A172 (cell line): ENCODE data around the gene SERPINB11. TPM values are rescaled to one million over a fixed set of nuclear protein-coding genes. Genes with fewer than 3 reads are reported as not detected.
A peak's percentile ranks its signal among the peaks of the same experiment; 100 is the strongest.
"Not testable (repeated sequence)": the region's sequence is repeated elsewhere in the genome, so short reads cannot be mapped to it uniquely, and the experiment has no call there.

Source experiments
- DNase-seq: peaks from one replicate; pipeline ENCODE4 v3.0.0-alpha.2; 2015; ENCODE audit warnings: low spot score
- total RNA-seq: library from RNA; depleted of rRNA; stranded (reverse); fragments of >200 nt; shearing (Covaris generic); gene quantifications from 2 replicates; pipeline ENCODE4 v1.2.3, GENCODE V29; 2014; rRNA removed

SERPINB11 gene
- total RNA-seq, 1 experiment from 2014 or later: not detected

DNA sequence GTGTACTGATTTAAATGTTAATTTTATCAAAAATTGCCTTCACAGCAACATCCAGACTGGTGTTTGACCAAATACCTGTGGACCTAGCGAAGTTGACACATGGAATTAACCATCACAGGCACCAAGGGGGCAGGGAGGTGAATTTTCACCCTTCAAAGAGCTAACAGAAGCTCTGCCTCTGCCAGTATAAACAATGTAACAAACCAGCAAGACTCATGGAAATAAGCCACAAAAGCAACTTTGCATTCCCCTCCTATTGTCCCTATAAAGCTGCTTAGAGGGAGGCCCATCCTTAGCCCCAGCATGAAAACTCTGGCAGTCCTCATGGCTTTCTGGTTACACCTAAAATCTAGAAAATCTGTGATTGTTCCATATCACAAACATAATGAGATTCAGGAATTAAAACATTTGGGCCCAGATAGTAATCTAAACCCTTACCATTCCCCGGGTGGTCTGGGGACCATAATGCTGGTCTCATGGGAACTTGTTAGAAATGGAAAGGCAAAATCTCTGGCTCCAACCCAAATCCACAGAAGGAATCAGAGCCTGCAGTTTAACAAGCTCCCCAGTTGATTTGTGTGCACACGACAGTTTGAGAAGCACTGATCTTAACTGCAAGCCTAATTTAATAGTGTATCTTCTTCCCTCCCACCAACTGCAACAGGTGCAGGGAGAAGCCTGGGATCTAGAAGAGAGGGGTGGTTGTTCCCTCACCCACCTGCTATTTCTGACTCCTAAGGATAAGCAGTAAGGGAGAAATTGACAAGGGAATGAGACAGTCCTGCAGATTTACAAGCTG, 23.1 kb downstream of the SERPINB11 start:
- no peak for DNase-seq

- peak; percentile 17 for DNase-seq
These were observed 28.0 kb downstream of the SERPINB11 start for GRCh38 chr18:63730773-63731172.

- DNase-seq: no peak
These were observed 28.5 kb downstream of the SERPINB11 start for GRCh38 chr18:63731215-63731614.

DNA sequence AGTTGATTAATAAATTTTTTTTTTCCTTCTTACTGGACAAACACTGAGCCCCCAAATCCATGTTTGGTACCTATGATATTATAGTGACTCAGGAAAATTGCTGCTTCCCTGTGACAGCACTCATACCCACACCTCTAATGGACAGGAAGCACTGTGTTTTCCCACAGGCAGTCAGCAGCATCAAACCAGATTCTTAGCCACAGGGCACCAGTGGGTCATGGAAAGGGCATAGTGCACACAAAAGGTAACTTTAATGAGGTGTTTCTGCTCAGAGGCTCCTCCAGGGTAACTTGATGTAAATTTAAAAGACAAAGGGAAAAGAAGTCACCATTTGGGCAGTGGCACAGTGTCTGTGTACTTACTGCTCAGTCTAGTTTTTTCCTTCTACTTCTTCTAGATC, 34.1 kb downstream of the SERPINB11 start:
- DNase-seq: peak; percentile 32

DNA sequence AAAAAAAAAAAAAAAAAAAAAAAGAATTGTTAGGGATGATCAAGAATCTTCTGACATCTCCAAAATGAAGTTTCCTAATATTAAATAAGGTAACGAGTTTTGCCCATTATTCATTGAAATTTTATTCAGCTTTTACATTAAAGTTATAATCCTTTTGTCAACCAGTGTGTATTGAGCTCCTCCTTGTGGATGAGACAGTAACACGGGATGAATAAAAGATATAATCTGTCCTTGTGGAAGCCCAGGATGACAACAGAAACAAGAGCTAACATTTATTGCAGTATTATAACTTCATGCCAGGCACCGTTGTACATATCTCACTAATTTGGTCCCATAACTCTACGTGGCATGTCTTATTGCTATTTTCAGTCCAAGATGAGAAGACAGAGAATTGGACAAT, 39.0 kb downstream of the SERPINB11 start:
- peak; percentile 4 for DNase-seq

DNA sequence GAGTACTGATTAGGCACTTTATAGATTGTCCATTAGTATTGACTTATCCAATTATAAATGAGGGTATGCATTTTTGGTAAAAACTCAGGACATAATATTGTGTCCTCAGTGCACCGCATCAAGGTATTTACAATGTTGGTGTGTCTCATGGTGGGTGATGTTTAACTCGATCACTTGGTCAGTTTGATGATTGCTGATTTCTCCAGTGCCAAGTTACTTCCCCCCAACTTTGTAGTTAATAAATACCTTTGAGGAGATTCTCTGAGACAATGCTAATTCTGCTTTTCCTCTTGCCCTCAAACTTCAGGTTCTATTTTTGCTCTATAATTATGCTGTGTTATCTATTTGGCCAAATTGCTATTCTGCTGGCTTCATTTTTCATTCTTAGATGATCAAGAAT, 44.2 kb downstream of the SERPINB11 start:
- no peak for DNase-seq

- no peak for DNase-seq
These were observed 46.7 kb downstream of the SERPINB11 start for GRCh38 chr18:63749489-63749888.

GRCh38 chr18:63752636-63753035, 49.9 kb downstream of the SERPINB11 start:
- no peak for DNase-seq

DNA sequence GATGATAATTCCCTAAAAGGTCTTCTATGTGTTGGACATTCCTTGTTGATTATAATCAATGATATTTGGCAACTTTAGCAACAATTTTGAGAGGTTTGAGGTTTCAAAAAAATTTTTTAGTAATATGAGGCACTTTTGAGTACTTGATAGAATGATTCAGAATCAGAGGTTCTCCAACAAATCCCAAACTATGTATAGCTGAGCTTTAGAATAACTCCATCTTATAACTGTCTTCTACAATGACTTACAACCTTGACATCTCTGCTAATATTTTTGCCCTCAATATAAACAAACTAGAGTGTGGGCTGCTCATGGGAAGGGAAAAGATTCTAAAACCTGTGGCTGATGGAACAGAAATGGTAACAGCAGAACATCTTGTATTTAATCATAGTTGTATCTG, 50.9 kb downstream of the SERPINB11 start:
- no peak for DNase-seq

DNA sequence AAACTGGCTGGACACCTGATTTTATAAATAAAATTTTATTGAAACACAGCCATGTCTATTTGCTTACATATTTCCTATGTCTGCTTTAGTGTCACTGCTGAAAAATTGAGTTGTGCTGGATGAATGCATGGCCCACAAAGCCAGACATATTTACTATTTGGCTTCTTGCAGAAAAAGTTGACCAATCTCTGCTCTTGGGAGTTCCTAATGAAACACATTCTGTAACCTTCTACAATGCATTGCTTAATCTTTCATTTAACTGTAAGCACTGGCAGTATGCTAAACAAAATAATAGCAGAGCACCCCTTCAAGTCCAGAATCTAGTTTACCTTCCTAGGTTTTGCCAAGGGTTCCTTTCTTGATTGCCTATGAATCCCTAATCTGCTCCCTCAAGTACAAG, 54.8 kb downstream of the SERPINB11 start:
- DNase-seq: no peak

GRCh38 chr18:63758615-63759240, 56.0 kb downstream of the SERPINB11 start:
- no peak for DNase-seq

DNA sequence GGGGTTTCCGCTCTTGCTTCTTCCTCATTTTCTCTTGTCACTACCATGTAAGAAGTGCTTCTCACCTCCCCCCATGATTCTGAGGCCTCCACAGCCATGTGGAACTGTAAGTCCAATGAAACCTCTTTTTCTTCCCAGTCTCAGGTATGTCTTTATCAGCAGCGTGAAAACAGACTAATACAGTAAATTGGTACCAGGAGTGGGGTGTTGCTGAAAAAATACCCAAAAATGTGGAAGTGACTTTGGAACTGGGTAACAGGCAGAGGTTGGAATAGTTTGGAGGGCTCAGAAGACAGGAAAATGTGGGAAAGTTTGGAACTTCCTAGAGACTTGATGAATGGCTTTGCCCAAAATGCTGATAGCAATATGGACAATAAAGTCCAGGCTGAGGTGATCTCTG, 57.0 kb downstream of the SERPINB11 start:
- not testable (repeated sequence) for DNase-seq

DNA sequence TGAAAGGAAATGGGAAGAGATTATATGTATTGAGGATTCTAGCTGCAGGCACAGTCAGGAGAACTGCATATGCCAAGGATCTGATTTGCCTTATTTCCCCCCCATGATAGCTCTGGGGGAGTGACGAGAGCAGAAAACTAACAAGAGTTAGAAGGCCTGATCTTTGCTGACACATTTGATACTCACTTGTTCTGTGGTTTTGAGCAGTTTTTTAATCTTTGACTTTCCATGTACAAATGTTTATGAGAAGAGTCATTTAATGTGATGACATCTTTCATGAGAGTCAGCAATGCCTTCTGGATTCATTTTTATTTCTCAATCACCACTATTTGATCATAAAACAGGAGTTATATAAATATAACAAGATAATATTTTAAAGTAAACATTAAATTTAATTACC, 59.8 kb downstream of the SERPINB11 start:
- no peak for DNase-seq

- no peak for DNase-seq
These were observed 61.3 kb downstream of the SERPINB11 start for GRCh38 chr18:63763831-63764600.

DNA sequence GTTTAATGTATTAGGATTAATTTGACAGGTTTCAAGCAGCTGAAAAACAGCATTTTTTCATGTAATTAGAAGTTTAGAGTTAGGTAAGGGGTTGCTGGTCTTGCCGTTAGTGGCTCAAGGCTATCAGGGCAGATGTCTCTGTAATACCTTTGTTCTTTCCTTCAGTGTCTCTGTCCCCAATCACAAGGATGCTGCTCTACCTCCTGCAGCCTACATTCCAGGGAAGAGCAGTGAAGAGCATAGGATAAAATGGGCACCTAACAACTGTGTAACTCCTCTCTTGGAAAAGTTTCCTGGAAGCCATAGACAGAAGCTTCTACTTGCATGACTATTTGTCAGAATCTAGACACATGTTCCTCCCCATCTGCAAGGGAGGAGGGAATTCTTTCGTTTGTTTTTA, 63.1 kb downstream of the SERPINB11 start:
- DNase-seq: no peak

Other genes with a start within 250 kb of the SERPINB11 start
- gene SERPINB5, start 226.0 kb upstream of the SERPINB11 start, total RNA-seq: 0.19 TPM in 1 of 2 replicates, not detected in the other
- gene SERPINB12, start 160.6 kb upstream of the SERPINB11 start, total RNA-seq: not detected in 2 replicates
- gene SERPINB13, start 115.6 kb upstream of the SERPINB11 start, total RNA-seq: not detected in 2 replicates
- not detected in 2 replicates for gene SERPINB4, start 58.7 kb upstream of the SERPINB11 start, total RNA-seq
- gene SERPINB3, start 41.1 kb upstream of the SERPINB11 start, total RNA-seq: not detected in 2 replicates
- gene SERPINB7, start 72.5 kb downstream of the SERPINB11 start, total RNA-seq: 5.6 and 8.9 TPM in 2 replicates
- gene SERPINB2, start 184.7 kb downstream of the SERPINB11 start, total RNA-seq: not detected in 2 replicates
- not detected in 2 replicates for gene SERPINB10, start 205.0 kb downstream of the SERPINB11 start, total RNA-seq
- gene HMSD, start 246.3 kb downstream of the SERPINB11 start, total RNA-seq: 0.12 TPM in 1 of 2 replicates, not detected in the other